ENCODE data around the gene POLR2C.

POLR2C gene

DNA sequence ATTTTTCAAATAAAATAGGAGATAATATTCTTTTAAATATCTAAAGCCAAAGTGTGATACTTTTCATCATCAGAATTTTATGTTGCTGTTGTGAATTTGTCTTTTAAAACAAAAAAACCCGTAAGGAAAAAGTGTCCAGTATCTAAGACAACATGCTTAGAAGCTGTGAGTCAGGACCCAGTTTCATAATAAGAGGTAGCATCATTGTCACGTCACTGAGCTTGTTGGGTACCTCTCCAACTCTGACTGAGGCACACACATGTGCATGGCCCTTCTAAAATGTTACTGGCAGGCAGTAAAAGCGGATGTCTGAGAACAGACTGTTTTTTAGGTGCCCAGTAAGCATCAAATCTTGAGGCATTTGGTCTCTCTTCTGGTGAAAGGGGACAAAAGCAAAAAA lies 17.8 kb upstream of the POLR2C start:
- Histone ChIP-seq H3K36me3 (peaks cover 8% of the 10 kb centered on the region), H3K27ac (no peak overlapping the region), H3K4me1 (ENCODE audit: control insufficient read depth in 1 of 2, insufficient read depth in 1 of 2, low read depth in 1 of 2, low read length in 1 of 2) (peaks cover 17 to 22% of the 10 kb centered on the region in 2 experiments), H3K27me3 (no peaks in the 10 kb centered on the region), H3K4me3 (ENCODE audit: low read depth in 1 of 2, low read length in 1 of 2) (no peak overlapping the region), H3K9me3 (peaks cover 12% of the 10 kb centered on the region)
- TF ChIP-seq, protein P1, sequence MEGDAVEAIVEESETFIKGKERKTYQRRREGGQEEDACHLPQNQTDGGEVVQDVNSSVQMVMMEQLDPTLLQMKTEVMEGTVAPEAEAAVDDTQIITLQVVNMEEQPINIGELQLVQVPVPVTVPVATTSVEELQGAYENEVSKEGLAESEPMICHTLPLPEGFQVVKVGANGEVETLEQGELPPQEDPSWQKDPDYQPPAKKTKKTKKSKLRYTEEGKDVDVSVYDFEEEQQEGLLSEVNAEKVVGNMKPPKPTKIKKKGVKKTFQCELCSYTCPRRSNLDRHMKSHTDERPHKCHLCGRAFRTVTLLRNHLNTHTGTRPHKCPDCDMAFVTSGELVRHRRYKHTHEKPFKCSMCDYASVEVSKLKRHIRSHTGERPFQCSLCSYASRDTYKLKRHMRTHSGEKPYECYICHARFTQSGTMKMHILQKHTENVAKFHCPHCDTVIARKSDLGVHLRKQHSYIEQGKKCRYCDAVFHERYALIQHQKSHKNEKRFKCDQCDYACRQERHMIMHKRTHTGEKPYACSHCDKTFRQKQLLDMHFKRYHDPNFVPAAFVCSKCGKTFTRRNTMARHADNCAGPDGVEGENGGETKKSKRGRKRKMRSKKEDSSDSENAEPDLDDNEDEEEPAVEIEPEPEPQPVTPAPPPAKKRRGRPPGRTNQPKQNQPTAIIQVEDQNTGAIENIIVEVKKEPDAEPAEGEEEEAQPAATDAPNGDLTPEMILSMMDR (IDR thresholded peaks at IDR 0.05): no peak

DNA sequence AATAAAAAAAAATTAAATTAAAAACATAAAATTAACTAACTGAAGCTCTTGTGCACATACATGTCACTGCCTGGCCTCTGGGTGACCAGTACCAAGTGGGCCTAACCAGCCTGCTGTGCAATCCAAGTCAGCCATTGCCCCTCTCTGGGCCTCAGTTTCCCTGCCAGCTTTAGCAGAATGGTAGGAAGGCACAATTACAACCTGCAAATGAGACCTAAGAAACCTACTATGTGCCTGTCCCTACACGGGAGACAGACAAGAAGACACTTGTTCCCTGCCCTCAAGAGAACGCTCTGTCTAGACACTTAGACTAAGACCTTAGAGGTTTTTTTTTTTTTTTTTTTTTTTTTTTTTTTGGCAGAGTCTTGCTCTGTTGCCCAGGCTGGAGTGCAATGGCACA lies 17.0 kb upstream of the POLR2C start:
- Histone ChIP-seq H3K4me1 (ENCODE audit: control insufficient read depth in 1 of 2, insufficient read depth in 1 of 2, low read depth in 1 of 2, low read length in 1 of 2) (peaks cover 17 to 22% of the 10 kb centered on the region in 2 experiments), H3K27me3 (no peaks in the 10 kb centered on the region), H3K36me3 (no peaks in the 10 kb centered on the region), H3K4me3 (ENCODE audit: low read depth in 1 of 2, low read length in 1 of 2) (no peak overlapping the region), H3K9me3 (peaks cover 7% of the 10 kb centered on the region), H3K27ac (no peak overlapping the region)
- TF ChIP-seq, protein P1 (IDR thresholded peaks at IDR 0.05): no peak

DNA sequence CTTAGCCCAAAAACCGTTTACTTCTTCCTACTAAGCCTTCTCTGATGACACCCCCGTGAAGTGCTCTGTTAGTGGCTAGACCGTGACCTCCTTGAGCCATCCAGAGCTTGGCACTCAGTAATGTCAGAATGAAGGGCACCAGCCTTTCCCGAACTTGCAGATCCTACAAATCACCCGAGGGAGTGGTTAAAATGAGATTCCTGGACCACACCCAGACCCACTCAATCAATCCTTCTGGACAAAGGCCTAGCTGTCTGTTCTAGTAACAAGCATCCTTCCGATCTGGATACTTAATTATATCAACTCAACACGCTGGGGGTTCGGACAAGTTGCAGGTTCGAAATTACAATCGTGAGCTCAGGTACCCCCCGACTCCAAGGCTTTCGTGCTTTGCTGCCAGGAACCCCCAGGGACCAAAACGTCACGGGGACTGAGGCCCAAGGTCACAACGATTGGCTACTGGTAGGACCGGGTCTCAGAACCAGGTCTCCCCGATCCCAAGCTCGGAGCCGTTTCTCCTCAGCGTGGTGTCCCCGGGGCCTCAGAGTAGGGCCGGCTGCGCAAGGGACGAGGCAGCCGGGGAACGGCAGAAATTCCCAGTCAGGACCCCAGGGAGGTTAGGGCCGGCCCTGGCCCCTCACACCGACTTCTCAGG lies 15.8 kb upstream of the POLR2C start:
- peaks cover 17 to 22% of the 10 kb centered on the region in 2 experiments for H3K4me1 ChIP-seq (ENCODE audit: control insufficient read depth in 1 of 2, insufficient read depth in 1 of 2, low read depth in 1 of 2, low read length in 1 of 2)
- peaks cover 9% of the 10 kb centered on the region for H3K36me3 ChIP-seq
- H3K9me3 ChIP-seq: no peaks in the 10 kb centered on the region
- TF ChIP-seq, protein P1 (IDR thresholded peaks at IDR 0.05): no peak
- H3K4me3 ChIP-seq (ENCODE audit: low read depth in 1 of 2, low read length in 1 of 2): peak overlapping the region; percentile 81 to 97
- H3K27me3 ChIP-seq: no peaks in the 10 kb centered on the region
- peak overlapping the region; percentile 71 for H3K27ac ChIP-seq

DNA sequence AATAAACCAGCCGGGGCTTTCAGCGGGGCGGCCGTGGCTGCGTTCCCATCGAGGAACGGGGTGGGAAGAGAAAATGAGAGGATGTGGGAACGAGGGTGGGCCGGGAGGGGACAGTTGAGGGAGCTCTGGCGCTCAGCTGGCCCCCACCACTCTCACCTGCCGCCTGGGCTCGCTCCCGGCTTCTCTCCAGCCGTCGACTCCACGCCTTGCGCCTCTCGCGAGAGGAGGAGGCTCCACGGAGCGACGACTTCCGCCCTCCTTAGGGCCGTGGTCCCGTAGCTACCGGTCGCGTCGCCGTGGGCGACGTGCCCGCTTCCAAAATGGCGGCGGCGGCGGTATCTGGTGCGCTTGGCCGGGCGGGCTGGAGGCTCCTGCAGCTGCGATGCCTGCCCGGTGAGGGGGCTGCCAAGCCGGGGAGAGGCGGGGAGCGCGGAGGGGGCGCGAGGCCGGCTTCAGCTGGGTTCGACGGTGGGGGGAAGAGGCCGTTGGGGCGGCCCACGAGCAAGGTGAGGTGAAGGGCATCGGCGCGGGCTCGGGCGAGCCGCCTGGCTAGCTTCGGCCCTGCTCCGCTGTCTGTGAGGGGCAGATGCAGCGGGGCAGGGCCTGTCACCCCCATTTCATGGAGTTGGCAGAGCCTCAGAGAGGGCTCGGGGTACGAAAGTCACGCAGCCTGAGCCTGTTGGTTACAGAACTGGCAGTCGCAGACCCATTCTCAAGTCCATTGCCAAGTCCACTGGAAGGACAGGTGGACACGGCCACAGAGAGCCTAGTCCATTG lies 15.1 kb upstream of the POLR2C start, which contains the start of the genes CIAPIN1 and COQ9:
CIAPIN1 (minus strand) TSS at position 200 of the 777 bp plus-strand sequence. CDS start 6,457 bp downstream, outside the sequence.
COQ9 (plus strand) TSS at position 294 of the 777 bp plus-strand sequence; CDS start at position 321, 27 bp downstream.
- TF ChIP-seq, protein P1 (IDR thresholded peaks at IDR 0.05): peak; percentile 19
- Histone ChIP-seq H3K27ac (peak within 1 kb of the TSS; percentile 71), H3K27me3 (no peaks in the 10 kb centered on the region), H3K9me3 (no peaks in the 10 kb centered on the region), H3K4me1 (ENCODE audit: control insufficient read depth in 1 of 2, insufficient read depth in 1 of 2, low read depth in 1 of 2, low read length in 1 of 2) (peaks cover 17 to 22% of the 10 kb centered on the region in 2 experiments), H3K36me3 (peaks cover 9% of the 10 kb centered on the region), H3K4me3 (ENCODE audit: low read depth in 1 of 2, low read length in 1 of 2) (peak within 1 kb of the TSS; percentile 81 to 97)

DNA sequence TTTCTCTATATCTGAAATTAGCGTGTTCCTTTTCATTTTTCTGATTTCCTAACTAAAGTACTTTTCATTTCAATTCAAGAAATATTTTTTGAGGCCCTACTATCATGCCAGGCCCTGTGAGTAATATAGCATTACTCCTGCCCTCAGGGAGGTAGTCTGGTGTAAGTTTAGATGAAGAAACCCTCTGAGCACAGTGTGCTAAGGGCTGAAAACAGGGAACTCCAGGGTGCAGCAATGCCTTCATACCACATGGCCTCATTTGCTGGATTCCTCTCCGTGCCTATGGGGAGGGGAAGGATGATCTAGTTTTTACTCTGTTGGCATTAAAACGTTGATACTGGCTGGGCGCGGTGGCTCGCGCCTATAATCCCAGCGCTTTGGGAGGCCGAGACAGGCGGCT lies 10.5 kb upstream of the POLR2C start:
- TF ChIP-seq, protein P1 (IDR thresholded peaks at IDR 0.05): no peak
- Histone ChIP-seq H3K36me3 (peaks cover 49% of the 10 kb centered on the region), H3K9me3 (no peaks in the 10 kb centered on the region), H3K4me1 (ENCODE audit: control insufficient read depth in 1 of 2, insufficient read depth in 1 of 2, low read depth in 1 of 2, low read length in 1 of 2) (peaks cover 8 to 13% of the 10 kb centered on the region in 2 experiments), H3K27ac (no peak overlapping the region), H3K27me3 (no peaks in the 10 kb centered on the region), H3K4me3 (ENCODE audit: low read depth in 1 of 2, low read length in 1 of 2) (no peak overlapping the region)
